H1 (cell line): Measurements from ENCODE around the gene SLC6A19. TPM values are rescaled to one million over a fixed set of nuclear protein-coding genes. Genes with fewer than 3 reads are reported as not detected.

Experiments
- CTCF ChIA-PET: fragments of 300-600 bp; sonication (Branson Sonifier 250); formaldehyde crosslinking; loops from one replicate; lab custom pipeline; 2021; ENCODE audit not compliant: partially characterized antibody; lab: Charles Lee
- POLR2A ChIA-PET: fragments of 300-600 bp; sonication (Branson Sonifier 250); formaldehyde crosslinking; loops from one replicate; lab custom pipeline; 2021; ENCODE audit warnings: inconsistent platforms; ENCODE audit not compliant: partially characterized antibody; lab: Charles Lee
- DNase-seq, 2 experiments: peaks; one replicate each; pipeline versions ENCODE4 v3.0.0 to v3.0.0-alpha.2; 2010 to 2022; ENCODE audit warnings: low spot score in 2 of 2, low read depth in 1 of 2, mixed read lengths in 1 of 2
- FAIRE-seq: peaks from 2 replicates; lab custom pipeline; 2011; peaks lifted over from hg19 to GRCh38; lab: Jason Lieb, UNC
- H2AFZ ChIP-seq: 2 replicates; pipeline ENCODE4 v1.8.1; 2012; ENCODE audit warnings: low read length, inconsistent platforms
- H2AK5ac ChIP-seq: 2 replicates; pipeline ENCODE4 v1.6.1; 2013; ENCODE audit warnings: low read depth, low read length
- H2BK120ac ChIP-seq: replicated peaks from 2 replicates; pipeline ENCODE3; 2013; ENCODE audit warnings: low read depth, low read length, inconsistent platforms
- H2BK12ac ChIP-seq: 2 replicates; pipeline ENCODE4 v1.6.1; 2013; ENCODE audit warnings: low read depth, low read length
- H2BK15ac ChIP-seq: 2 replicates; pipeline ENCODE4 v1.6.1; 2013; ENCODE audit warnings: low read length
- H2BK20ac ChIP-seq: 2 replicates; pipeline ENCODE4 v1.6.1; 2013; ENCODE audit warnings: low read length
- H2BK5ac ChIP-seq: 2 replicates; pipeline ENCODE4 v1.6.1; 2013; ENCODE audit warnings: low read depth, low read length
- H3K14ac ChIP-seq: 2 replicates; pipeline ENCODE4 v1.6.1; 2013; ENCODE audit warnings: inconsistent platforms; ENCODE audit not compliant: insufficient read length
- H3K18ac ChIP-seq: 2 replicates; pipeline ENCODE4 v1.6.1; 2013; ENCODE audit warnings: low read length; ENCODE audit errors: extremely low read depth
- H3K23ac ChIP-seq: 2 replicates; pipeline ENCODE4 v1.6.1; 2013; ENCODE audit warnings: inconsistent platforms; ENCODE audit not compliant: insufficient read length
- H3K23me2 ChIP-seq: 2 replicates; pipeline ENCODE4 v1.6.1; 2013; ENCODE audit warnings: low read depth, low read length
- H3K27ac ChIP-seq: 2 replicates; pipeline ENCODE4 v1.6.1; 2011; ENCODE audit warnings: low read depth, low read length, inconsistent platforms
- H3K27me3 ChIP-seq, 4 experiments: replicated peaks in 1 of 4; 1 replicate in 1 of 4; 2 replicates in 3 of 4; pipeline versions ENCODE4 v1.6.1 to v1.8.1; 2011 to 2013; ENCODE audit warnings: low read length in 3 of 4, mild to moderate bottlenecking in 3 of 4, inconsistent platforms in 2 of 4, mixed read lengths in 2 of 4, moderate library complexity in 1 of 4; ENCODE audit not compliant: control insufficient read depth in 3 of 4, insufficient read depth in 3 of 4; ENCODE audit errors: extremely low read depth in 1 of 4
- H3K36me3 ChIP-seq, 4 experiments: 2 replicates each; pipeline versions ENCODE4 v1.6.1 to v1.8.1; 2011 to 2013; ENCODE audit warnings: mild to moderate bottlenecking in 4 of 4, low read length in 3 of 4, moderate library complexity in 2 of 4, control low read depth in 1 of 4, inconsistent platforms in 1 of 4; ENCODE audit not compliant: insufficient read depth in 4 of 4, control insufficient read depth in 2 of 4
- H3K4ac ChIP-seq: replicated peaks from 2 replicates; pipeline ENCODE3; 2013; ENCODE audit warnings: low read length, low read depth, mixed read lengths, inconsistent platforms; ENCODE audit not compliant: insufficient read length
- H3K4me1 ChIP-seq, 4 experiments: replicated peaks in 1 of 4; 1 replicate in 1 of 4; 2 replicates in 3 of 4; pipeline versions ENCODE4 v1.6.1 to v1.8.1; 2011 to 2013; ENCODE audit warnings: low read length in 3 of 4, inconsistent platforms in 2 of 4, mixed read lengths in 1 of 4; ENCODE audit not compliant: insufficient read depth in 4 of 4, control insufficient read depth in 3 of 4
- H3K4me2 ChIP-seq, 2 experiments: 2 replicates each; pipeline versions ENCODE4 v1.6.1 to v1.8.1; 2011 to 2013; ENCODE audit warnings: low read depth in 2 of 2, low read length in 2 of 2, control low read depth in 1 of 2, inconsistent platforms in 1 of 2, mild to moderate bottlenecking in 1 of 2; ENCODE audit not compliant: insufficient read depth in 1 of 2
- H3K4me3 ChIP-seq, 4 experiments: fragments of 200-600, 300-600 bp in 1 of 4; sonication (generic), shearing (Covaris generic), sonication (Bioruptor Twin) in 1 of 4; 2 replicates each; pipeline versions ENCODE4 v1.5.1 to v1.8.1; 2011 to 2016; ENCODE audit warnings: low read length in 4 of 4, low read depth in 3 of 4, control low read depth in 2 of 4, inconsistent platforms in 2 of 4, mild to moderate bottlenecking in 2 of 4, mixed read lengths in 1 of 4, moderate library complexity in 1 of 4; ENCODE audit not compliant: insufficient read depth in 2 of 4; ENCODE audit errors: extremely low read depth in 1 of 4
- H3K56ac ChIP-seq: replicated peaks from 2 replicates; pipeline ENCODE3; 2013; ENCODE audit warnings: low read depth, mild to moderate bottlenecking, mixed read lengths, low read length, inconsistent platforms; ENCODE audit not compliant: insufficient read length
- H3K79me1 ChIP-seq: 2 replicates; pipeline ENCODE4 v1.6.1; 2013; ENCODE audit warnings: low read depth, low read length, control low read depth
- H3K79me2 ChIP-seq, 2 experiments: 2 replicates each; pipeline versions ENCODE4 v1.6.1 to v1.8.1; 2012 to 2013; ENCODE audit warnings: low read length in 2 of 2, mild to moderate bottlenecking in 2 of 2, inconsistent platforms in 1 of 2; ENCODE audit not compliant: insufficient read depth in 2 of 2, control insufficient read depth in 1 of 2
- H3K9ac ChIP-seq, 4 experiments: replicated peaks in 1 of 4; 1 replicate in 1 of 4; 2 replicates in 3 of 4; pipeline versions ENCODE4 v1.6.1 to v1.8.1; 2011 to 2013; ENCODE audit warnings: low read depth in 3 of 4, low read length in 3 of 4, control low read depth in 2 of 4, mild to moderate bottlenecking in 2 of 4, moderate library complexity in 2 of 4, inconsistent platforms in 1 of 4; ENCODE audit errors: extremely low read depth in 1 of 4
- H3K9me3 ChIP-seq, 2 experiments: 2 replicates each; pipeline versions ENCODE4 v1.6.1 to v1.8.1; 2012 to 2013; ENCODE audit warnings: mild to moderate bottlenecking in 2 of 2, moderate library complexity in 2 of 2, control low read depth in 1 of 2, inconsistent platforms in 1 of 2, low read depth in 1 of 2, low read length in 1 of 2, mixed read lengths in 1 of 2; ENCODE audit not compliant: insufficient read depth in 2 of 2
- H4K20me1 ChIP-seq, 2 experiments: replicated peaks in 1 of 2; 2 replicates each; pipeline versions ENCODE3 to v1.8.1; 2011 to 2013; ENCODE audit warnings: inconsistent platforms in 2 of 2, low read length in 2 of 2, mild to moderate bottlenecking in 1 of 2; ENCODE audit not compliant: insufficient read depth in 2 of 2, control insufficient read depth in 1 of 2
- H4K5ac ChIP-seq: 2 replicates; pipeline ENCODE4 v1.6.1; 2013; ENCODE audit warnings: low read length, low read depth, mixed read lengths, inconsistent platforms; ENCODE audit not compliant: insufficient read length
- H4K8ac ChIP-seq: 2 replicates; pipeline ENCODE4 v1.8.0; 2013; ENCODE audit warnings: mild to moderate bottlenecking, moderate library complexity, low read length, inconsistent platforms; ENCODE audit not compliant: insufficient read depth; ENCODE audit errors: extremely low read depth
- H4K91ac ChIP-seq: replicated peaks from 2 replicates; pipeline ENCODE3; 2013; ENCODE audit warnings: low read length, mixed read lengths, inconsistent platforms; ENCODE audit not compliant: insufficient read length
- ASH2L ChIP-seq: fragments of 200-600, 300-600 bp; sonication (generic); IDR thresholded peaks from one replicate; pipeline ENCODE4 v1.7.1; 2017; ENCODE audit warnings: low read length
- KDM4A ChIP-seq: IDR thresholded peaks from one replicate; pipeline ENCODE4 v1.7.1; 2012; ENCODE audit warnings: low read depth, mild to moderate bottlenecking, moderate library complexity, low read length, inconsistent platforms; ENCODE audit not compliant: severe bottlenecking
- KDM5A ChIP-seq: fragments of 200-600 bp; IDR thresholded peaks from 2 replicates; pipeline ENCODE4 v1.7.1; 2012; ENCODE audit warnings: mild to moderate bottlenecking, low read length, inconsistent platforms, mixed read lengths
- RXRA ChIP-seq: IDR thresholded peaks from 2 replicates; pipeline ENCODE4 v1.6.1; 2011; ENCODE audit warnings: low read depth, mild to moderate bottlenecking, low read length, moderate library complexity; ENCODE audit not compliant: insufficient read depth
- SRF ChIP-seq: IDR thresholded peaks from 2 replicates; pipeline ENCODE4 v1.6.1; 2011; ENCODE audit warnings: mild to moderate bottlenecking, low read depth, low read length, moderate library complexity
- YY1 ChIP-seq: IDR thresholded peaks from 2 replicates; pipeline ENCODE4 v1.6.1; 2011; ENCODE audit warnings: low read depth, mild to moderate bottlenecking, low read length
- ZNF274 ChIP-seq: IDR thresholded peaks from 2 replicates; pipeline ENCODE4 v1.7.0; 2012; ENCODE audit warnings: low read length, borderline replicate concordance; ENCODE audit errors: extremely low read depth
- WGBS, 2 experiments: shearing (Covaris generic) in 1 of 2; methylation state at CpG; one replicate each; pipeline versions ENCODE4 v1.1.6 to v1.1.7; 2013 to 2015; ENCODE audit warnings: low lambda C conversion rate in 2 of 2, mixed read lengths in 2 of 2, inconsistent platforms in 1 of 2, low coverage in 1 of 2, missing lambda C conversion rate in 1 of 2; ENCODE audit not compliant: insufficient replicate concordance in 2 of 2, insufficient coverage in 1 of 2, insufficient read length in 1 of 2; ENCODE audit errors: extremely low coverage in 1 of 2, missing lambda C conversion rate in 1 of 2; 5-methylcytosine and 5-hydroxymethylcytosine counted together
- polyA plus RNA-seq, 7 experiments: library from polyadenylated mRNA; depleted of rRNA in 3 of 7; stranded (reverse) in 5 of 7; unstranded in 2 of 7; fragments of >200 nt in 5 of 7; fragments of 200-250 nt in 2 of 7; gene quantifications; 1 replicate in 5 of 7; 2 replicates in 1 of 7; 4 replicates in 1 of 7; pipeline versions ENCODE4 v1.2.1 to v1.2.3, GENCODE V29; 2011 to 2013; ENCODE audit warnings: missing spikeins in 2 of 7, mixed read lengths in 2 of 7
- total RNA-seq: library from RNA; stranded (reverse); fragmentation: NEBNext Ultra II Directional; extraction: Animal tissue kit (Norgen Biotek cat#: 25700); gene quantifications from 2 replicates; pipeline ENCODE4 v1.2.1, GENCODE V29; 2021

The SLC6A19 gene
- total and polyA plus RNA-seq, 2 of the 8 experiments (the other 6 are each of a cell fraction or from before 2014, with no cell fraction given): 0.02 TPM; not detected in 1

DNA sequence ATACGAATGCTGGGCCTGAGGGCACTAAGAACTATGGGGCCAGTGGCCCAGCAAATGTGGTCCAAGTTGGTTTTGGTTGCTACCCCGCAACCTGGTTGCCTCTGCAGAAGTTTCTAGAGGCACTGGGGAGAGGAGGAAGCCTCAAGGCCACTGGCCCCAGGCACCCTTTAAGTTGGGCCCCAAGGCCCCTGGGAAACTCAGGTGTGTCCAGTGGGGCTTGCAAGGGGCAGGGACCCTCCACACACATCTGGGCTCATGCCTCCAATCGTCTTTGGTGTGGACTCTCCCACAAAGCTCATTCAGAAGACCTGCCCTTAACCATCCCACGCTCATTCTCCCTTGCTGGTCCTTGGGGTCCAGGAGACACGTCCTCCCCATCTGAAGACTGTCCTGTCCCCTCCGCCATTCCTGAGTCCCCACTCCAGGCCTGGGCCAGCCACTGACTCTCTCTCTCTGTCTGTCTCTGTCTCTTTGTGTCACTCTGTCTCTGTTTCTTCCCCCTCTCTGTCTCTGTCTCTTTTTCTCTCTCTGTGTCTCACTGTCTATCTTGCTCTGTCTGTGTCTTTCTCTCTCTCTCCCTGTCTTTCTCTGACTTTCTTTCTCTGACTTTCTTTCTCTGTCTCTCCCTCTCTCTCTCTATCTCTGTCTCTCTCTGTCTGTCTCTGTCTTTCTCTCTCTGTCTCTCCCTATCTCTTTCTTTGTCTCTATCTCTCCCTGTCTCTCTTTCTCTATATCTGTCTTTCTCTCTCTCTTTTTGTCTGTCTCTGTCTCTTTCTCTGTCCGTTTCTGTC, 3.3 kb upstream of the SLC6A19 start:
- Histone ChIP-seq H2BK20ac (no peak overlapping the region), H2BK15ac (no peak overlapping the region), H3K4me3 (no peak overlapping the region), H3K27me3 (no peaks in the 10 kb centered on the region), H3K23ac (no peak overlapping the region), H3K36me3 (no peaks in the 10 kb centered on the region), H2BK5ac (no peak overlapping the region), H3K14ac (no peak overlapping the region), H3K9ac (no peak overlapping the region), H3K79me1 (no peaks in the 10 kb centered on the region), H3K56ac (no peak overlapping the region), H4K20me1 (no peaks in the 10 kb centered on the region), H3K27ac (no peak overlapping the region), H2BK120ac (no peak overlapping the region), H3K9me3 (no peaks in the 10 kb centered on the region), H3K4me2 (no peak overlapping the region), H2BK12ac (no peak overlapping the region), H3K23me2 (no peaks in the 10 kb centered on the region), H3K4ac (no peak overlapping the region), H4K8ac (no peak overlapping the region), H4K91ac (no peak overlapping the region), H2AFZ (no peak overlapping the region), H4K5ac (no peak overlapping the region), H3K18ac (no peak overlapping the region), H3K4me1 (no peaks in the 10 kb centered on the region; a peak in 1 of 7 replicates), H3K79me2 (no peaks in the 10 kb centered on the region), H2AK5ac (no peak overlapping the region)
- FAIRE-seq: no peak
- CTCF ChIA-PET: no interaction called here
- WGBS, 2 experiments: 85% methylated on average over 6 of the region's 7 CpGs; no CpG with 5 or more reads in 1 of the 2 experiments
- POLR2A ChIA-PET: no interaction called here
- no peak for DNase-seq
- TF ChIP-seq ZNF274 (no peak), SRF (no peak), YY1 (no peak), ASH2L (no peak), KDM4A (no peak), RXRA (no peak), KDM5A (no peak)
